ENCODE data around the gene CHRNA9.

DNA sequence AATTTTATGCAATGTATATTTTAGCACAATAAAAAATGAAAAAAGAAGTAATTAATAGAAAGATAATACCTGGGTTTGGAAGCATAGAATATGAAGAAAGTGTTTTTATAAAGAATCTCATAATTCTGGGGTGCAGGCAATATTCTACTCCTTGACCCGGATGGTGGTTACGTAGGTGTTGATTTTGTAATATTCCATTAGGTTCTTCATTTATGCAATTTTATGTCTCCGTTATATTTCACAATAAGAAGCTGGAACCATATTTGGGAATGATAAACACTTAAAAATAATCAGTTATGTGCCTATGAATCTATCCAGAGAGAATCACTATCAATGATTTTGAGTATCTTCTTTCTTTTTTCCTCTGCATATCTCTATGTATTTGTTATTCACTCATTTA, 38.5 kb downstream of the CHRNA9 start:
- TF ChIP-seq, protein P1, sequence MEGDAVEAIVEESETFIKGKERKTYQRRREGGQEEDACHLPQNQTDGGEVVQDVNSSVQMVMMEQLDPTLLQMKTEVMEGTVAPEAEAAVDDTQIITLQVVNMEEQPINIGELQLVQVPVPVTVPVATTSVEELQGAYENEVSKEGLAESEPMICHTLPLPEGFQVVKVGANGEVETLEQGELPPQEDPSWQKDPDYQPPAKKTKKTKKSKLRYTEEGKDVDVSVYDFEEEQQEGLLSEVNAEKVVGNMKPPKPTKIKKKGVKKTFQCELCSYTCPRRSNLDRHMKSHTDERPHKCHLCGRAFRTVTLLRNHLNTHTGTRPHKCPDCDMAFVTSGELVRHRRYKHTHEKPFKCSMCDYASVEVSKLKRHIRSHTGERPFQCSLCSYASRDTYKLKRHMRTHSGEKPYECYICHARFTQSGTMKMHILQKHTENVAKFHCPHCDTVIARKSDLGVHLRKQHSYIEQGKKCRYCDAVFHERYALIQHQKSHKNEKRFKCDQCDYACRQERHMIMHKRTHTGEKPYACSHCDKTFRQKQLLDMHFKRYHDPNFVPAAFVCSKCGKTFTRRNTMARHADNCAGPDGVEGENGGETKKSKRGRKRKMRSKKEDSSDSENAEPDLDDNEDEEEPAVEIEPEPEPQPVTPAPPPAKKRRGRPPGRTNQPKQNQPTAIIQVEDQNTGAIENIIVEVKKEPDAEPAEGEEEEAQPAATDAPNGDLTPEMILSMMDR (IDR thresholded peaks at IDR 0.05): no peak
- TF ChIP-seq POLR2A (IDR thresholded peaks at IDR 0.05): no peak
- no peak for TF ChIP-seq EP300 (IDR thresholded peaks at IDR 0.05)

All from ovary (tissue), 3 donors.